KMS-11 (cell line): Measurements from ENCODE around the gene HDAC4.

Experiments used
- H2AFZ ChIP-seq: fragments of 200-600 bp; sonication (generic); 2 replicates; pipeline ENCODE4 v1.6.1; 2016; ENCODE audit warnings: antibody characterized with exemption, mixed run types, low read depth
- H3K27ac ChIP-seq: fragments of 200-600 bp; sonication (generic); 2 replicates; pipeline ENCODE4 v1.6.1; 2016; ENCODE audit warnings: mild to moderate bottlenecking, mixed run types
- H3K27me3 ChIP-seq: fragments of 200-600 bp; sonication (generic); 2 replicates; pipeline ENCODE4 v1.6.1; 2017; ENCODE audit warnings: mild to moderate bottlenecking, low read depth, mixed run types, moderate library complexity; ENCODE audit not compliant: insufficient read depth
- H3K36me3 ChIP-seq: fragments of 200-600 bp; sonication (generic); 2 replicates; pipeline ENCODE4 v1.6.1; 2017; ENCODE audit warnings: mild to moderate bottlenecking, mixed run types; ENCODE audit not compliant: insufficient read depth
- H3K4me1 ChIP-seq: fragments of 200-600 bp; sonication (generic); 2 replicates; pipeline ENCODE4 v1.6.1; 2016; ENCODE audit warnings: mild to moderate bottlenecking, low read depth, mixed run types; ENCODE audit not compliant: poor library complexity, severe bottlenecking
- H3K4me2 ChIP-seq: fragments of 200-600 bp; sonication (generic); 2 replicates; pipeline ENCODE4 v1.7.0; 2016; ENCODE audit warnings: mild to moderate bottlenecking, mixed run types
- H3K4me3 ChIP-seq: fragments of 200-600 bp; sonication (generic); IDR thresholded peaks from 2 replicates; pipeline ENCODE4 v1.6.1; 2017; ENCODE audit warnings: low read depth, low read length, mixed read lengths; ENCODE audit not compliant: insufficient read depth
- H3K79me2 ChIP-seq: fragments of 200-600 bp; sonication (generic); 2 replicates; pipeline ENCODE4 v1.6.1; 2016; ENCODE audit warnings: low read depth, mixed run types; ENCODE audit not compliant: insufficient read depth
- H3K9ac ChIP-seq: fragments of 200-600 bp; sonication (generic); 2 replicates; pipeline ENCODE4 v1.6.1; 2016; ENCODE audit warnings: mild to moderate bottlenecking, mixed run types
- H4K20me1 ChIP-seq: fragments of 200-600 bp; sonication (generic); 2 replicates; pipeline ENCODE4 v1.6.1; 2016; ENCODE audit warnings: mild to moderate bottlenecking, mixed run types; ENCODE audit not compliant: insufficient read depth
- CTCF ChIP-seq: fragments of 200-600 bp; sonication (generic); conservative IDR thresholded peaks from 2 replicates; pipeline ENCODE4 v1.6.1; 2017; ENCODE audit warnings: low read depth, mild to moderate bottlenecking, antibody characterized with exemption, low read length, moderate library complexity, mixed read lengths

Gene HDAC4

GRCh38 chr2:239327536-239328350 lies 73.1 kb downstream of the HDAC4 start:
- Histone ChIP-seq H3K27me3 (no peaks in the 10 kb centered on the region), H3K27ac (peak overlapping the region; percentile 94), H4K20me1 (no peaks in the 10 kb centered on the region), H3K4me1 (peaks cover 92% of the 10 kb centered on the region), H3K4me3 (no peak overlapping the region), H3K36me3 (no peaks in the 10 kb centered on the region), H3K9ac (peak overlapping the region; percentile 62; the same call in 1 of the 2 replicates), H3K4me2 (peak overlapping the region; percentile 84), H3K79me2 (peaks cover 57% of the 10 kb centered on the region; the same call in 1 of the 2 replicates), H2AFZ (no peak overlapping the region)
- TF ChIP-seq CTCF, result no peak

- no peaks in the 10 kb centered on the region for H3K36me3 ChIP-seq
- no peaks in the 10 kb centered on the region for H4K20me1 ChIP-seq
- H3K4me1 ChIP-seq, result peaks cover 89% of the 10 kb centered on the region
- no peaks in the 10 kb centered on the region for H3K27me3 ChIP-seq
- H3K9ac ChIP-seq, result peak overlapping the region; percentile 62; the same call in 1 of the 2 replicates
- peak overlapping the region; percentile 84 for H3K4me2 ChIP-seq
- peak overlapping the region; percentile 94 for H3K27ac ChIP-seq
- no peak for TF ChIP-seq CTCF
- peaks cover 62% of the 10 kb centered on the region; the same call in 1 of the 2 replicates for H3K79me2 ChIP-seq
- H2AFZ ChIP-seq, result no peak overlapping the region
- H3K4me3 ChIP-seq, result no peak overlapping the region
Measured at GRCh38 chr2:239326831-239327535, 73.8 kb downstream of the HDAC4 start.

GRCh38 chr2:239324456-239324855 lies 76.4 kb downstream of the HDAC4 start:
- H3K27ac ChIP-seq, result no peak overlapping the region; the same call in 1 of the 2 replicates

GRCh38 chr2:239323447-239323846 lies 77.4 kb downstream of the HDAC4 start:
- peaks cover 74% of the 10 kb centered on the region for H3K4me1 ChIP-seq
- H3K4me3 ChIP-seq, result no peak overlapping the region
- no peak overlapping the region for H3K27ac ChIP-seq
- no peak overlapping the region for H3K9ac ChIP-seq
- H3K4me2 ChIP-seq, result peak overlapping the region; percentile 4; the same call in 1 of the 2 replicates
- H4K20me1 ChIP-seq, result 0 out of 2 replicates have a peak, but pooled peaks cover 3% of the 10 kb centered on the region
- H2AFZ ChIP-seq, result no peak overlapping the region
- H3K27me3 ChIP-seq, result no peaks in the 10 kb centered on the region
- H3K36me3 ChIP-seq, result no peaks in the 10 kb centered on the region
- peaks cover 67% of the 10 kb centered on the region; the same call in 1 of the 2 replicates for H3K79me2 ChIP-seq
- no peak for TF ChIP-seq CTCF

More at GRCh38 chr2:239324456-239324855, 76.4 kb downstream of the HDAC4 start:
- Histone ChIP-seq H3K4me1 (peaks cover 84% of the 10 kb centered on the region), H3K4me3 (no peak overlapping the region), H4K20me1 (0 out of 2 replicates have a peak, but pooled peaks cover 3% of the 10 kb centered on the region), H2AFZ (no peak overlapping the region), H3K9ac (no peak overlapping the region), H3K4me2 (peak overlapping the region; percentile 49; the same call in 1 of the 2 replicates), H3K36me3 (no peaks in the 10 kb centered on the region), H3K79me2 (peaks cover 63% of the 10 kb centered on the region; the same call in 1 of the 2 replicates), H3K27me3 (no peaks in the 10 kb centered on the region)
- TF ChIP-seq CTCF, result no peak
